Panc1 (cell line): Measurements from ENCODE around the gene TRIM15.

ENCODE experiments used
- CTCF ChIP-seq: fragments of 450-650 bp; IDR thresholded peaks from 2 replicates; pipeline ENCODE4 v1.5.1; 2017; ENCODE audit warnings: mild to moderate bottlenecking
- POLR2AphosphoS5 ChIP-seq: IDR thresholded peaks from 2 replicates; pipeline ENCODE4 v1.6.1; 2012; ENCODE audit warnings: mild to moderate bottlenecking, low read depth, low read length, moderate library complexity
- REST ChIP-seq, 2 experiments: IDR thresholded peaks; 2 replicates each; pipeline ENCODE4 v1.6.1; 2011 to 2012; ENCODE audit warnings: low read depth in 2 of 2, control low read depth in 1 of 2, low read length in 1 of 2, mild to moderate bottlenecking in 1 of 2, moderate library complexity in 1 of 2; ENCODE audit not compliant: insufficient read depth in 1 of 2
- SIN3A ChIP-seq: IDR thresholded peaks from 2 replicates; pipeline ENCODE4 v1.6.1; 2012; ENCODE audit warnings: low read depth, mild to moderate bottlenecking, low read length, moderate library complexity, borderline replicate concordance; ENCODE audit not compliant: insufficient read depth

GRCh38 chr6:30163918-30164654 lies 740 bp downstream of the TRIM15 start:
- TF ChIP-seq CTCF (no peak), POLR2AphosphoS5 (no peak), REST (IDR thresholded peaks at IDR 0.05; ENCODE audit: insufficient read depth in 1 of 2, low read depth in 2 of 2, low read length in 1 of 2) (no peak), SIN3A (no peak)
